SK-N-SH (cell line): Measurements from ENCODE around the gene GPR82.

ENCODE experiments used
- CTCF ChIP-seq: fragments of 200-600 bp; sonication (generic); IDR thresholded peaks from 2 replicates; pipeline ENCODE4 v1.6.1; 2017; ENCODE audit warnings: antibody characterized with exemption, mild to moderate bottlenecking, moderate library complexity
- EP300 ChIP-seq, 2 experiments: IDR thresholded peaks; 2 replicates each; pipeline versions ENCODE4 v1.4.0 to v1.6.1; 2012; ENCODE audit warnings: borderline replicate concordance in 1 of 2, low read depth in 1 of 2, low read length in 1 of 2
- MXI1 ChIP-seq: IDR thresholded peaks from 2 replicates; pipeline ENCODE4 v1.6.1; 2012; ENCODE audit warnings: mild to moderate bottlenecking, low read depth, low read length, improper control_type of control experiment
- NRF1 ChIP-seq: IDR thresholded peaks from 2 replicates; pipeline ENCODE4 v1.6.1; 2012; ENCODE audit warnings: low read depth, mild to moderate bottlenecking, low read length
- RAD21 ChIP-seq: IDR thresholded peaks from 2 replicates; pipeline ENCODE4 v1.6.1; 2012; ENCODE audit warnings: mild to moderate bottlenecking, low read length
- YY1 ChIP-seq: IDR thresholded peaks from 2 replicates; pipeline ENCODE4 v1.4.0; 2012; ENCODE audit warnings: low read depth, mild to moderate bottlenecking
- TF ChIP-seq, protein P1 (sequence below): IDR thresholded peaks from 2 replicates; pipeline ENCODE4 v1.4.0; 2012; ENCODE audit warnings: low read depth
- TF ChIP-seq, protein P2 (sequence below): IDR thresholded peaks from 2 replicates; pipeline ENCODE4 v1.4.0; 2012; ENCODE audit warnings: low read depth, borderline replicate concordance

- TF ChIP-seq RAD21 (no peak), EP300 (IDR thresholded peaks at IDR 0.05; ENCODE audit: borderline replicate concordance in 1 of 2, low read depth in 1 of 2, low read length in 1 of 2) (no peak), CTCF (no peak), NRF1 (no peak), YY1 (no peak), MXI1 (no peak)
- TF ChIP-seq, protein P1, sequence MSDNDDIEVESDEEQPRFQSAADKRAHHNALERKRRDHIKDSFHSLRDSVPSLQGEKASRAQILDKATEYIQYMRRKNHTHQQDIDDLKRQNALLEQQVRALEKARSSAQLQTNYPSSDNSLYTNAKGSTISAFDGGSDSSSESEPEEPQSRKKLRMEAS: no peak
- TF ChIP-seq, protein P2, sequence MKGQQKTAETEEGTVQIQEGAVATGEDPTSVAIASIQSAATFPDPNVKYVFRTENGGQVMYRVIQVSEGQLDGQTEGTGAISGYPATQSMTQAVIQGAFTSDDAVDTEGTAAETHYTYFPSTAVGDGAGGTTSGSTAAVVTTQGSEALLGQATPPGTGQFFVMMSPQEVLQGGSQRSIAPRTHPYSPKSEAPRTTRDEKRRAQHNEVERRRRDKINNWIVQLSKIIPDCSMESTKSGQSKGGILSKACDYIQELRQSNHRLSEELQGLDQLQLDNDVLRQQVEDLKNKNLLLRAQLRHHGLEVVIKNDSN: no peak
Observed at GRCh38 chrX:41761169-41761568, 37.2 kb downstream of the GPR82 start.
